PC-9 (cell line): ENCODE data around the gene CD9.

Source experiments
- EZH2 ChIP-seq: fragments of 200-600 bp; sonication (generic); IDR thresholded peaks from 2 replicates; pipeline ENCODE4 v1.8.0; 2017; ENCODE audit warnings: antibody characterized with exemption, low read depth
- TF ChIP-seq, protein P1 (sequence below): fragments of 200-600 bp; sonication (generic); conservative IDR thresholded peaks from 2 replicates; pipeline ENCODE4 v1.6.1; 2017; ENCODE audit warnings: mixed run types, antibody characterized with exemption, mild to moderate bottlenecking, moderate library complexity

DNA sequence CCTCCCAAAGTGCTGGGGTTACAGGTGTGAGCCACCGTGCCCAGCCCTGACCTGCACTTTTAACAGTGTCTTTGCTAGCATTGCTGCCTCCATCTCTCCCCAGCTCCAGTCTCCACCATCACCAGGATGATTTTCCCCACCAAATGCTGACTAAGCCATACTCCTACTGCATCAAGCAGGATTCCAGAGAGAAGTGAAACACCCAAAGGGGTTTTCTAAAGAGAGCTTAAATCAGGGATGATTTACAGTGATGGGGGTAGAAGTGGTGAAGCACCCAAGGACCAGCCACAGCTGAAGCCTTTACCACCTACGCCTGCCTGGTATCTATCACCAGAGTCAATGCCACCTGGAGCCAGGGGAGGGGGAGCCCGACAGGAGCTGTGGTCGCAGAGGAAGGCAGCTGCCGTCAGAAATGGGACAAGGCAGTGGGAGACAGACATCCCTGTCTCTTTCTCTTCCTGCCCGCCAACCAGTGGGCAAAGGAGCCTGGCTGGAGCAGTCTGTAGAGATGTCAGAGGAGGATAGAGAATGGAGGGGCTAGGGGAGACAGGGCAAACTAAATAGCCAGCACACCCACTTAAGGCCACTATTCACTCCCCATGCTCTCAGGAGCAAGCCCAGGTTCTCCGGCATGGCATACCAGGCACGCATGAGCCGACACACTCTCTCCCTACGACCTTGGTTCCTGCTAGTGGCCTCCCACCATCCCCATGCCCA is 22.4 kb upstream of the CD9 start:
- TF ChIP-seq, protein P1, sequence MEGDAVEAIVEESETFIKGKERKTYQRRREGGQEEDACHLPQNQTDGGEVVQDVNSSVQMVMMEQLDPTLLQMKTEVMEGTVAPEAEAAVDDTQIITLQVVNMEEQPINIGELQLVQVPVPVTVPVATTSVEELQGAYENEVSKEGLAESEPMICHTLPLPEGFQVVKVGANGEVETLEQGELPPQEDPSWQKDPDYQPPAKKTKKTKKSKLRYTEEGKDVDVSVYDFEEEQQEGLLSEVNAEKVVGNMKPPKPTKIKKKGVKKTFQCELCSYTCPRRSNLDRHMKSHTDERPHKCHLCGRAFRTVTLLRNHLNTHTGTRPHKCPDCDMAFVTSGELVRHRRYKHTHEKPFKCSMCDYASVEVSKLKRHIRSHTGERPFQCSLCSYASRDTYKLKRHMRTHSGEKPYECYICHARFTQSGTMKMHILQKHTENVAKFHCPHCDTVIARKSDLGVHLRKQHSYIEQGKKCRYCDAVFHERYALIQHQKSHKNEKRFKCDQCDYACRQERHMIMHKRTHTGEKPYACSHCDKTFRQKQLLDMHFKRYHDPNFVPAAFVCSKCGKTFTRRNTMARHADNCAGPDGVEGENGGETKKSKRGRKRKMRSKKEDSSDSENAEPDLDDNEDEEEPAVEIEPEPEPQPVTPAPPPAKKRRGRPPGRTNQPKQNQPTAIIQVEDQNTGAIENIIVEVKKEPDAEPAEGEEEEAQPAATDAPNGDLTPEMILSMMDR = no peak
- no peak for TF ChIP-seq EZH2
